SK-N-SH (cell line): Measurements from ENCODE around the gene TXNDC8. TPM values are rescaled to one million over a fixed set of nuclear protein-coding genes. Genes with fewer than 3 reads are reported as not detected.

Experiments used
- polyA plus RNA-seq, 3 experiments: library from polyadenylated mRNA; depleted of rRNA; stranded (reverse); fragments of >200 nt; gene quantifications; 2 replicates each; pipeline ENCODE4 v1.2.3, GENCODE V29; 2012
- small RNA-seq, 7 experiments: library from RNA; depleted of rRNA; stranded (forward); fragments of <200 nt; gene quantifications; one replicate each; pipeline ENCODE3, GENCODE V24; 2012

Gene TXNDC8
- polyA plus RNA-seq, 1 of the 3 experiments (the other 2 are of a cell fraction): not detected

Small RNAs within 50 kb of the gene (small RNA-seq; reads per million reads assigned to genes)
- 0 to 1.0 (median 0) reads per million in 7 experiments for gene RNU6-1039P

Other genes with a start within 250 kb of the TXNDC8 start
- not detected in 2 replicates for gene C9orf152, start 129.7 kb downstream of the TXNDC8 start, polyA plus RNA-seq (2012; rRNA removed)
- gene TXN, start 81.4 kb downstream of the TXNDC8 start, polyA plus RNA-seq (2012; rRNA removed): 281 and 362 TPM in 2 replicates
- 0.10 and 0.11 TPM in 2 replicates for gene SVEP1, start 241.9 kb upstream of the TXNDC8 start, polyA plus RNA-seq (2012; rRNA removed)